Epithelial cell of prostate (primary cell): ENCODE measurements around the gene CATSPERZ.

Experiments used
- DNase-seq: peaks from one replicate; pipeline ENCODE4 v3.0.0-alpha.2; 2011; ENCODE audit warnings: low read depth, low spot score
- H3K27ac ChIP-seq: fragments of 450-650 bp; 2 replicates; pipeline ENCODE4 v1.5.1; 2017; ENCODE audit warnings: mild to moderate bottlenecking

CATSPERZ gene

DNA sequence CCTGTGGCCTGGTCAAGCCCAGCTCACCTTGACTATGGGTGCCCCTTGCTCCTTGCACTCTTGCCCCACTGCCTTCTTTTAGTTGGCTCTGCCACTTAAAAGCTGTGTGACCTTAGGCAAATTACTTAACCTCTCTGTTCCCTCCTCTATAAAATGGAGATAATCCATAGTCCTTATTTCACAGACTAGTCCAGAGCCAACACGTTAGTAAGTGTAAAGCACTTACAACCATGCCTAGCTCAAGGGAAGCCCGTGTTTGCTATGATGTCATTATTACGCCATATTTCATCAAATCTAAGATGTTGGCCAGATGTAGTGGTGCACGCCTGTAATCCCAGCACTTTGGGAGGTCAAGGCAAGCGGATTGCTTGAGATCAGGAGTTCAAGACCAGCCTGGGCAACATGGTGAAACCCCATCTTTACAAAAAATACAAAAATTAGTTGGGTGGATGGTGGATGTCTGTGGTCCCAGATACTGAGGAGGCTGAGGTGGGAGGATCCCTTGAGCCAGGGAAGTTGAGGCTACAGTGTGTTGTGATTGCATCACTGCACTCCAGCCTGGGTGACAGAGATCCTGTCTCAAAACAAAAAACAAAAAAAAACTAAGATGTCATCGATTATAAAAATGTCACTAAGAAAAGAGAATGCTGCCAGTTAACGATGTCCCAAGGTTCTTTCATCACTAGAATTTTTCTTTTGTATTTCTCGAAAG is 37.5 kb downstream of the CATSPERZ start:
- H3K27ac ChIP-seq: peak overlapping the region; percentile 31
- DNase-seq: no peak

DNA sequence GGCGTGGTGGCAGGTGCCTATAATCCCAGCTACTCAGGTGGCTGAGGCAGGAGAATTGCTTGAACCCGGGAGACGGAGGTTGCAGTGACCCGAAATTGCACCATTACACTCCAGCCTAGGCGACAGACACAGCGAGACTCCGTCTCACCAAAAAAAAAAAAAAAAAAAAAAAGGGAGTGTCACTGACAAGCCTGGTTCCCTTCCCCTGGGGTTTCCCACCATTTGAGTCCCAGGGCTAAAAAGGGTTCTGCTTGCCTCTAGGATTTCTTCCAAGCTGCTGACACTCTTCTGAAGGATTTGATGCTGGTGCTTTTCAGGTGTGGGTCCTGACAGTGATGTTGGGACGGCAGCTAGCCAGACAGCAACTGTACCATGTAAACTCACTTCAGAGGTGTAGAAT is 38.6 kb downstream of the CATSPERZ start:
- no peak overlapping the region for H3K27ac ChIP-seq
- DNase-seq: no peak

DNA sequence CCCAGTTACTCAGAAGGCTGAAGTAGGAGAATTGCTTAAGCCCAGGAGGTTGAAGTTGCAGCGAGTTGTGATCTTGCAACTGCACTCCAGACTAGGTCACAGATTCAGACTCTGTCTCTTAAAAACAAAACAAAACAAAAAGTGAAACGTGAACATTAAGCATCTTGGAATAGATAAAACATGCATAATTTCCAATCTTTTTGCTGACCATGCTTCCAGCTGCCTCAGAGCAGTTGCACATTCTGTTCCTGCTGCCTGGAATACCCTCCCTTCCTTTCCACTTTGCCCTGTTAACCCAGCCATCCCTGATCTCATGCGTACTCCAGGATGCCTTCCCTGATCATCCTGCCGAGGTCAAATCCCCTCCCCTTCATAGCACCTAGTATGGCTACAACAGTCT is 39.1 kb downstream of the CATSPERZ start:
- DNase-seq: no peak
- H3K27ac ChIP-seq: no peak overlapping the region

DNA sequence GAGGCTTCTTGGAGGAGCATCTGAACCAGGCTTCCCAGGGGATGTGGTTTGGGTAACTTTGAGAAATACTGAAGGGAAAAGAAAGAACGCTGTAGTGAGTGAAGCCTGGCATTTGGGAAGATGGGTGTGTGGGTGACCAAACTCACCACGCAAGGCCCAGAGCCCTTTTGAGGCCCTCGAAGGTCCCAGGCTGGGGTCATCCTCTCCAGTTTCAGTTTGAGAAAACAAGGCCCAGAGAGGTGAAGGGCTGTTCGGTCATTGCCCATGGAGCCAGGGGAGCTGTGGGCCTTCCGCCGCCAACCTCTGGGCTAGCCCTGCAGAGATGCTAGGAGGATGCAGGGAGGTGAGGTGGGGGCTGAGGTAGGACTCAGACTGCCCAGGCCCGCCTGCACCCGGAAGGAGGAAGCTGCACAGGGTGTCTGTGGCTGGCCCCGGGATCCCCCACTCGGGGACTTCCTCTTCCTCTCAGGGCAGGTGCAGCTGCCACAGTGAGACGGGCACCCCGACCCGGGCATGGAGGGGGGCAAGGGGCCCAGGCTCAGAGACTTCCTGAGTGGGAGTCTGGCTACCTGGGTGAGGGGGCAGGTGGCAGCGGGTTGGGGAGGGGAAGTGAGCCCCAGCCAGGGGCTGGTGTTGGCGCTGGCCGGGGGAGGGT is 39.7 kb downstream of the CATSPERZ start, which contains the start of gene CCDC88B:
Gene CCDC88B, plus strand, starts transcription at position 451 of the 655 bp plus-strand sequence. Its CDS starts 63 bp downstream, at position 514.
- H3K27ac ChIP-seq: no peak within 1 kb of the TSS

DNA sequence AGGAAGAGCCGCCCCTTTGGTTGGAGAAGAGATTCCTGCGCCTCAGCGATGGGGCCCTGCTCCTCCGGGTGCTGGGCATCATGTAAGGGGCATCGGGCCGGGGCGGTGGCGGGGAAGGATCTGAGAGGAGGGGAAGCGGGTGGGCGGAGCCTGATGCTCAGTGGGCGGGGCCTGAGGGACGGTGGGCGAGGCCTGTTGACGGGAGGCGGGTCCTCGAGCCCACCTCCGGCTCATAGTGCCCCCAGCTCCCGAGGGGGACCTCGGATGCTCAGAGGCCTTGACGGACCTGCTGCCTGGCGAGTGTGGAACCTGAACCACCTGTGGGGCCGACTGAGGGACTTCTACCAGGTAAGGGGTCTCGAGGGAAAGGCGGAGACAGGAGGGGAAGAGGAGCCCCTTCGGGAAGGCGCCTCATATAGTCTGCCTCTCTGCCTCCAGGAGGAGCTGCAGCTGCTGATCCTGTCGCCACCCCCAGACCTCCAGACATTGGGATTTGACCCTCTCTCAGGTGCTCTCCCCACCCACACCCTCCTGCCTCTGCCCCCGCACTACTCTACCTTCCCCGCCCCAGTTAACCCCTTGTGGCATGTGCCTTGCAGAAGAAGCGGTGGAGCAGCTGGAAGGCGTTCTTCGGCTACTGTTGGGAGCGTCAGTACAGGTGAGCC is 40.6 kb downstream of the CATSPERZ start:
- no peak for DNase-seq
- no peak overlapping the region for H3K27ac ChIP-seq

More for the DNA sequence above, 39.7 kb downstream of the CATSPERZ start, which contains the start of gene CCDC88B:
- DNase-seq: no peak

DNA sequence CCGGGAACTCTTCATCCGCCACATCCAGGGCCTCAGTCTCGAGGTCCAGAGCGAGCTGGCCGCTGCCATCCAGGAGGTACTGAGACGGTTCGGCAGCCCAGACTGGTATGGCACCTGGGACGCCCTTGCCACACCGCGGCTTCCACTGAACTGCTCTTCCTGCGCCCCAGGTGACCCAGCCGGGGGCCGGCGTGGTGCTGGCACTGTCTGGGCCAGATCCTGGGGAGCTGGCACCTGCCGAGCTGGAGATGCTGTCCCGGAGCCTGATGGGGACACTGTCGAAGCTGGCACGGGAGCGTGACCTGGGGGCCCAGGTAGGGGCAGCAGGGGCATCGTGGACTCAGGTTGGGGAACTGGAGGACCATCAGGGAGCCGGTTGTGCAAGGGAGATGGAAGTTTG is 41.3 kb downstream of the CATSPERZ start:
- H3K27ac ChIP-seq: no peak overlapping the region
- DNase-seq: no peak

DNA sequence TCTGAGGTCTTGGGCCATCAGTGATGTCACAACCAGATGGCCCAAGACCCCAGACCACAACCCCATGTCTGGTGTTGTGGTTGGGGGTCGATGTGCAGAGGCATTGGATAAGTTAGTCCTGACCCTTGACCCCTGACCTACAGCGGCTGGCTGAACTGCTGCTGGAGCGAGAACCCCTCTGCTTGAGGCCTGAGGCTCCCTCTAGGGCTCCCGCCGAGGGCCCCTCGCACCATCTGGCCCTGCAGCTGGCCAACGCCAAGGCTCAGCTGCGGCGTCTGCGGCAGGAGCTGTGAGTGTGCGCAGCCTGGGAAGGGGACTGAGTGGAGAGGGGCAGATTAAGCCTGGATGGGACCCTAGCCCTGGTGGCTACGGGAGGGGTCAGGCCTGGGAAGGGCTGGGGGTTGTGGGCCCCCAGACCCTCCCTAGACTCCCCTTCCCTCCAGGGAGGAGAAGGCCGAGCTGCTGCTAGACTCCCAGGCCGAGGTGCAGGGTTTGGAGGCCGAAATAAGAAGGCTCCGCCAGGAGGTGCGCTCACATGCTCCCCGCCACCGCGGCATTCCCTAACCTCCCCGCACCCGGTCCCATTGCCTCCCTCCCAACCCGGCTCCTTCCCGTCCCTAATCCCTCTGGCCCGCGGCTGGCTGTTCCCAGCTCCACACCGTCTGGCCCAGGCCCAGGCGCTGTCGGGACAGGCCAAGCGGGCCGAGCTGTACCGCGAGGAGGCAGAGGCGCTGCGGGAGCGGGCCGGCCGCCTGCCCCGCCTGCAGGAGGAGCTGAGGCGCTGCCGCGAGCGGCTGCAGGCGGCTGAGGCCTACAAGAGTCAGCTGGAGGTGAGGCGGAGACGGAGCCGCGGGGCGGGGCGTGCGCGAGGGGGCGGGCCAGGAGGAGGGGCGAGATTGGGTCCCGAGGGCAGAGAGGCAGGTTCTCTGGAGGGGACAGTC is 42.0 kb downstream of the CATSPERZ start:
- peak; percentile 69 for DNase-seq
- peak overlapping the region; percentile 69 for H3K27ac ChIP-seq

DNA sequence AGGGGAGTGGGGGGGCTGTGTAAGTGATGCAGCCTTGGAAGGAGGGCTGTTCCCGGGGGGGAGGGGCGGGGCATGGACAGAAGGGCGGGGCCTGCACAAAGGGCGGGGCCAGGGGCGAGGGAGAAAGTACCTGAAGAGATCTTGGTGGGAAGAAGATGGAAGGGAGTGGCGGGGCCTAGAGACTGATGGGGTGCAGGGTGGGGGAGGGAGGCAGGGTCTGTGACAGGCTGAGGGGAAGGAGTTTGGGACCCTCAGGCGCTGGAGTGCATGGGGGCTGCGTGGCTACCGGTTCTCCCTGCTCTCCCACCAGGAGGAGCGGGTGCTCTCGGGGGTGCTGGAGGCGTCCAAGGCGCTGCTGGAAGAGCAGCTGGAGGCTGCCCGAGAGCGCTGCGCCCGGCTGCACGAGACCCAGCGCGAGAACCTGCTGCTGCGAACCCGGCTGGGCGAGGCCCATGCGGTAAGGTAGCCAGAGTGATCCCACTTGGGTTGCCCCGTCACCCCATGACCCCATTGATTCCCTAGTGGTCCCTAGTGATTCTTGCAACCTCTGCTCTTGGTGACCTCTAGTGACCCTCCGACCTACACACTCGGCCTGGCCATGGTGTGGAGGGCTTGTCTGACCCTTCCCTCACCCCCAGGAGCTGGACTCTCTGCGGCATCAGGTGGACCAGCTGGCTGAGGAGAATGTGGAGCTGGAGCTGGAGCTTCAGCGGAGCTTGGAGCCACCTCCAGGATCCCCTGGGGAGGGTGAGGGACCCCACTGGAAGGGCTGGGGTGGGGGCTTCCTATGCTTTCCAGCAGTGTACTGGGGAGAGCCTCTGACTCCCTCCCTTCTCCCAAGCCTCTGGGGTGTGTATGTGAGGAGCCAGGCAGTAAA is 42.9 kb downstream of the CATSPERZ start:
- DNase-seq: no peak
- peak overlapping the region; percentile 69 for H3K27ac ChIP-seq

DNA sequence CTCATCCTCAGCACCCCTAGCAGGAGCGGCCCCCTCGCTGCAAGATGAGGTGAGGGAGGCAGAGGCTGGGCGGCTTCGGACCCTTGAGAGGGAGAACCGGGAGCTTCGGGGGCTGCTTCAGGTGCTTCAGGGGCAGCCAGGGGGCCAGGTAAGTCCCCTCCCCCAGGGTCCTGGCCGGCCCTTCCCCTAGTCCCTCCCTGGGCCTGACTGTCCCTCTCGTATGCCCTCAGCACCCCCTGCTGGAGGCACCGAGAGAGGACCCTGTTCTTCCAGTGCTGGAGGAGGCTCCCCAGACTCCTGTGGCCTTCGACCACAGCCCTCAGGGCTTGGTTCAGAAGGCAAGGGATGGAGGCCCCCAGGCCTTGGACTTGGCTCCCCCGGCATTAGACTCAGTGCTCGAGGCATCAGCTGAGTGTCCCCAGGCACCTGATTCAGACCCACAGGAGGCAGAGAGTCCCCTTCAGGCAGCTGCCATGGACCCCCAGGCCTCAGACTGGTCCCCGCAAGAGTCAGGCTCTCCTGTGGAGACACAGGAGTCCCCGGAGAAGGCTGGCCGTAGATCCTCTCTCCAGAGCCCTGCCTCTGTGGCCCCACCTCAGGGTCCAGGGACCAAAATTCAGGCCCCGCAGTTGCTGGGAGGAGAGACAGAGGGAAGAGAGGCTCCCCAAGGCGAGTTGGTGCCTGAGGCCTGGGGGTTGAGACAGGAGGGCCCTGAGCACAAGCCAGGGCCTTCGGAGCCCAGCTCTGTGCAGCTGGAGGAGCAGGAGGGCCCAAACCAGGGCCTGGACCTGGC is 43.8 kb downstream of the CATSPERZ start:
- H3K27ac ChIP-seq: no peak overlapping the region
- no peak for DNase-seq

DNA sequence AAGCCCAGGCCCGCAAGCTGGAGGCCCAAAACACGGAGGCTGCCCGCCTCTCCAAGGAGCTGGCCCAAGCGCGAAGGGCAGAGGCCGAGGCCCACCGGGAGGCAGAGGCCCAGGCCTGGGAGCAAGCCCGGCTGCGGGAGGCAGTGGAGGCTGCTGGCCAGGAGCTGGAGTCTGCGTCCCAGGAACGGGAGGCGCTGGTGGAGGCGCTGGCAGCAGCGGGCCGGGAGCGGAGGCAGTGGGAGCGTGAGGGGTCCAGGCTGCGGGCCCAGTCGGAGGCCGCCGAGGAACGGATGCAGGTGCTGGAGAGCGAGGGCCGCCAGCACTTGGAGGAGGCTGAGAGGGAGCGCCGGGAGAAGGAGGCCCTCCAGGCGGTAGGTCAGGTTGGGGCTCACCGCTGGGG is 44.6 kb downstream of the CATSPERZ start:
- no peak overlapping the region for H3K27ac ChIP-seq
- no peak for DNase-seq

DNA sequence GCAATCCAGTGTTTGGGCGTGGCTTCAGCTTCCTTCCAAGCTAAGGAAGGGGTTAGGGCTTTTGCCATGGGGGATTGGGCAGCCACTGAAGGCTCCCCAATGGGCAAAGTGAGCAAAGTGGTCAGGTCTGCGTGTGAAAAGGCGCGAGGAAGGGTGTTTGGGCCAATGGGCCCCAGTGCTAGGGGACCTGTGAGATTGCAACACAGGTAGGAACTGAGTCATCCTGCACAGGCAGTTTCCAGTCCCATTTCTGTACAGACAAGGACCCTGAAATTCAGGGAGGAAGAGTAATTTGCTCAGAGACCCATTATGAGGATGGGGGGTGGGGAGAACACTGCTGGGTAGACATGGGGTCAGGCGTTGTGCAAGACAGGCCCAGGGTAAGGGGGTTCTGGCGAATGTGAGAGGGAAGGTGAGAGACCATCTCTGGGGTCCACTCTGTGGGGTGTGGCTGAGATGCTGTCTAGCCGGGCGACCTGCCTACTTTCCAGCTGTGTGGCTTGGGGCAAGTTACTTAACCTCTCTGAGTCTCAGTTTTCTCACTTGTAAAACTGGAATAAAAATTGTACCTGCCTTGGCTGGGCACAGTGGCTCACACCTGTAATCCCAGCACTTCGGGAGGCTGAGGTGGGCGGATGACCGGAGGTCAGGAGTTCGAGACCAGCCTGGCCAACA is 47.2 kb downstream of the CATSPERZ start:
- no peak for DNase-seq
- H3K27ac ChIP-seq: peak overlapping the region; percentile 54

DNA sequence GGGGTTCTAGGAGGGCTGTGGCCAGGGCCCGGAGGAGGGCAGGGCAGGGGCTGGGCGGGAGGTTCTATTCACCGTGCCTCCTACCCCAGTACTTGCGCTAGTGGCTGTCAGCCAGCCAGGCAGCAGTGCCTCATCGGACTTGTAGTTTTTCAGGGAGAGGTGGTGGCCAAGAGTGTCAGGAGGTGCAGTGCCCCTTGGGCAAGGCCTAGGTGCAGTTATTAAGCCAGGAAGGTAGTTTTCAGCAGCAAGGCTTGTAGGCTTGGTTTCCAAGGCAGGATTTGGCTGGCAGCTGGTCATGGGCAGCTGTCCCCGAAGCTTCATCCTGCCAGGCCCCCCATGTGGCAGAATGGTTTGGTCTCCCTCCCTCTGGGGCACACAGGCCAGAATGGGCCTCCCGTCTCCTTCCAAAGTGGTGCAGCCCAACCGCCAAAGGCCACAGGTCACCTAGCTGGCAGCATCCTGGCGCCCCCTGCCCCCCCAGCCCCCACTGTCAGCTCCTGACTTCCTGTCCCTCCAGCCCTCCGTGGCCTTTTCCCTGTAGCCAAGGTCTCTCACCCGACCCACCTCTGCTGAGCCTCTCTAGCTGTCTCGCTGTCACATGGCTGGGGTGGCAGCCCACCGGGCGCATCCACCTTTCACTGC is 48.3 kb downstream of the CATSPERZ start:
- no peak for DNase-seq
- peak overlapping the region; percentile 54 for H3K27ac ChIP-seq

DNA sequence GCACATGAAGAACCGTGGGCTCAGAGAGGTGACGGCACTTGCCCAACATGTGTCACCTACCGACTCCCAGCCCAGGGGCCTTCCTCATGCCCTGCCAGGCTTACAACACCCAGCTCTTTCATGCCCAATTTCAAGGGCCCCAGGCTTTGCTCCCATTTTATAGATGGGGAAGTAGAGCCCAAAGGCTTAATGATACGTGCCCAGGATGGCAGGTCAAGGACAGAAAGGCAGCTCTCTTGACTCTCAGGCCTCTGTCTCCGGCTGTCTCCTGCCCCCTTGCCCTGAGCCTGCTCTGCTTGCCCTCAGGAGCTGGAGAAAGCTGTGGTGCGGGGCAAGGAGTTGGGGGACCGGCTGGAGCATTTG is 48.8 kb downstream of the CATSPERZ start:
- DNase-seq: no peak
- no peak overlapping the region for H3K27ac ChIP-seq

DNA sequence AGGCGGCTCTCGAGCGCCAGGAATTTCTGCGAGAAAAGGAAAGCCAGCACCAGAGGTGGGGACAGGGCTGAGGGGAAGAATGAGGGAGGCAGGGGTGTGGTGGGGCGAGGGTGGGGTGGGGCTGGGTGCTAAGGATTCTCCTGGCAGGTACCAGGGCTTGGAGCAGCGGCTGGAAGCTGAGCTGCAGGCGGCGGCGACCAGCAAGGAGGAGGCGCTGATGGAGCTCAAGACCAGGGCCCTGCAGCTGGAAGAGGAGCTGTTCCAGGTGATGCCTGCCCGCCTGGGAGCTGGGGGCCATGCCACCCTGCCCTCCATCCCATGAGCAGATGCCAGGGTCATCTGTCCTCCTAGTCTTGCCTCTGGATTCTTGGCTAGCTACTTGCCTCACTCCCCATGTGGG is 49.2 kb downstream of the CATSPERZ start:
- H3K27ac ChIP-seq: no peak overlapping the region
- no peak for DNase-seq

DNA sequence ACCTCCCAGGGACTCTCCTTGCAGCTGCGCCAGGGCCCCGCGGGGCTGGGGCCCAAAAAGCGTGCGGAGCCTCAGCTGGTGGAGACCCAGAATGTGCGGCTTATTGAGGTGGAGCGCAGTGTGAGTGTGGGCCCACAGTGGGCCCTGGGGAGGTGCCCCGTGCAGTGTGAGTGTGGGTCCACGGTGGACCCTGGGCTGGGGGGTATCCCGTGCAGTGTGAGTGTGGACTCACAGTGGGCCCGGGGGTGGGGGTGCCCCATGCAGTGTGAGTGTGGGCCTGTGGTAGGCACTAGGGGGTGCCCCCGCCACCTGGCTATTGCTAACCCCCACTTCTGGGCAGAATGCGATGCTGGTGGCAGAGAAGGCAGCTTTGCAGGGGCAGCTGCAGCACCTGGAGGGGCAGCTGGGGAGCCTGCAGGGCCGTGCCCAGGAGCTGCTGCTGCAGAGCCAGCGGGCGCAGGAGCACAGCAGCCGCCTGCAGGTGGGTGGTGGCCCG is 51.0 kb downstream of the CATSPERZ start:
- no peak overlapping the region for H3K27ac ChIP-seq
- no peak for DNase-seq

DNA sequence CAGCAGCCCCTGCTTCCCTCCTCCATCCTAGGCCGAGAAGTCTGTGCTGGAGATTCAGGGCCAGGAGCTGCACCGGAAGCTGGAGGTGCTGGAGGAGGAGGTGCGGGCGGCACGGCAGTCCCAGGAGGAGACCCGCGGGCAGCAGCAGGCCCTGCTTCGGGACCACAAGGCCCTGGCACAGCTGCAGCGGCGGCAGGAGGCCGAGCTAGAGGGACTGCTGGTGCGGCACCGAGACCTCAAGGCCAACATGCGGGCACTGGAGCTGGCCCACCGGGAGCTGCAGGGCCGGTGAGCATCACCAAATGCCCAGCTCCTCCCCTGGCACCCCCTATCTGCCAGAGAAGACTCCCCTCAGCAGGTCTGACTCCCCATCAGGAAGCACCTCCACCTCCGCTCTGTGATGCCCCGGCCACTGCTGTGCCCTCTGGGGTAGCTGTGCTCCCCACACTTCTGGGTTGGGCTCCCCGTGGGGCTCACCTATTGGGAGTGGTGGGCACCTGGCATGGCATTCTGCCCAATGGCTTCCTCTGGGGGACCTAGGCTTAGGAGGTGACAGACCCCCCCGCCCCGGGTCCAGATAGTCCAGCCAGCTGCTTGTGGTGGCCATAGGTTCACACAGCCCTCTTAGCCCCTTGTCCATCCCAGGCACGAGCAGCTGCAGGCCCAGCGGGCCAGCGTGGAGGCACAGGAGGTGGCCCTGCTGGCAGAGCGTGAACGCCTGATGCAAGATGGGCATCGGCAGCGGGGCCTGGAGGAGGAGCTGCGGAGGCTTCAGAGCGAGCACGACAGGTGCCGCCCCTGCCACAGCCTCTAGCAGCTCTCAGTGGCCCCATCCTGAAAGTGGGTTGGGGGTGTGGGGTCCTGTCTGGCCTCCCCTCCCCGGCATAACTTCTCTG is 52.2 kb downstream of the CATSPERZ start:
- DNase-seq: no peak
- no peak overlapping the region for H3K27ac ChIP-seq
